ENCODE results near the gene ORAI2. TPM values are rescaled to one million over a fixed set of nuclear protein-coding genes. Genes with fewer than 3 reads are reported as not detected.
"Not testable (repeated sequence)": the region's sequence is repeated elsewhere in the genome, so short reads cannot be mapped to it uniquely, and the experiment has no call there.

The ORAI2 gene
- total RNA-seq, 1 donor, result 40.6 TPM

DNA sequence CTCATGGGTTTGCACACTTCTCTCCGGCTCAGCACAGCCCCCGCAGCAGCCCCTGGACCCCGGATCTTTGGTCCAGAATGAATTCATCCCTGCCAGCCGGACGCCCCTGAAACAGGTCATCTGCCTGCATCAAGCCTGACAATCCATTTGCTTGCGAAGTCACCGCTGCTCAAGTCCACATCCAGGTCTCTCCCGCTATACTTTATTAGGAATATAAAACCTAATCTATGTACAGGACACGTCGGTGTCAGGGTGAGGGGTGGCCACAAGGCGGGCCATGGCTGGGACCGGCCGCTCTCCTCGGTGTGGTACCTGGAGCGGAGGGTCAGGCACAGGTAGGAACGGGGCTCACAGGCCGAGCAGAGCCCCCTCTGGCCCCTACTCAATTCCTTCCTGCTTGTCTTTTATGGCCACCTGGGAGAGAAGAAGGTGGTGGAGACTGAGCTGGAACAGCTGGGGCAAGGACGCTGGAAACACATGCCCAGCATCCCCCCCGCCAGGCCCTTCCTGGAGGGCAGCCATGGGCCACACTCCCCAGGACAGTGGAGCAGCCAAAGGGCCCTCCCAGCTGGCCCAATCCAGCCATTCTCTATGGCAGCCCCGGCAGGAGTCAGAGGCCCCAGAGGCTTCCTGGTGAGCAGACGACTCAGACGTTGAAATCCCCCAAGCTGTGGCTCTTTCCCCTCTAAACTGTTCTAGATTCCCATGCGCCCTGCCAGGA, 40.1 kb downstream of the ORAI2 start:
- H3K4me3 ChIP-seq (ENCODE audit: low read depth, low read length), result no peak overlapping the region
- DNase-seq (ENCODE audit: low read depth), result no peak
- TF ChIP-seq, protein P1, sequence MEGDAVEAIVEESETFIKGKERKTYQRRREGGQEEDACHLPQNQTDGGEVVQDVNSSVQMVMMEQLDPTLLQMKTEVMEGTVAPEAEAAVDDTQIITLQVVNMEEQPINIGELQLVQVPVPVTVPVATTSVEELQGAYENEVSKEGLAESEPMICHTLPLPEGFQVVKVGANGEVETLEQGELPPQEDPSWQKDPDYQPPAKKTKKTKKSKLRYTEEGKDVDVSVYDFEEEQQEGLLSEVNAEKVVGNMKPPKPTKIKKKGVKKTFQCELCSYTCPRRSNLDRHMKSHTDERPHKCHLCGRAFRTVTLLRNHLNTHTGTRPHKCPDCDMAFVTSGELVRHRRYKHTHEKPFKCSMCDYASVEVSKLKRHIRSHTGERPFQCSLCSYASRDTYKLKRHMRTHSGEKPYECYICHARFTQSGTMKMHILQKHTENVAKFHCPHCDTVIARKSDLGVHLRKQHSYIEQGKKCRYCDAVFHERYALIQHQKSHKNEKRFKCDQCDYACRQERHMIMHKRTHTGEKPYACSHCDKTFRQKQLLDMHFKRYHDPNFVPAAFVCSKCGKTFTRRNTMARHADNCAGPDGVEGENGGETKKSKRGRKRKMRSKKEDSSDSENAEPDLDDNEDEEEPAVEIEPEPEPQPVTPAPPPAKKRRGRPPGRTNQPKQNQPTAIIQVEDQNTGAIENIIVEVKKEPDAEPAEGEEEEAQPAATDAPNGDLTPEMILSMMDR (IDR thresholded peaks at IDR 0.05; ENCODE audit: insufficient read depth, low read depth, low read length), result no peak

DNA sequence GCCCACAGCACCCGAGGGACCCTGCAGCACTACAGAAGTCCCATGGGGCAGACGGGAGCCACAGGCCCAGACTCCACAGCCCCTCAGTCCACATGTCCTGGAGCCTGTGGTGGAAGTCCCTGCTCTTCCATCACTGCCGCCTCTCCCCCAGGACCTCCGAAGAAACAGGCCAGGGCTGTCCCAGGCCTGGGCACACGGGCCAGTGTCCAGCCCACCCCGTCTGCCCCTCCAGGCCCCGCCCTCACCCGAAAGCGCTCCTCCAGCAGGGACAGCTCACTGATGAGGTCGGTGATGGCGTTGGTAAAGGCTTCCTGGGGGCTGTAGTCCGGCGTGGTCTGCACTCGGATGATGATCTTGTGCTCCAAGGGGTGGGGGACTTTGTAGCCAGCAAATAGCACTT, 40.7 kb downstream of the ORAI2 start:
- H3K4me3 ChIP-seq (ENCODE audit: low read depth, low read length); DNase-seq (ENCODE audit: low read depth): not testable (repeated sequence)

DNA sequence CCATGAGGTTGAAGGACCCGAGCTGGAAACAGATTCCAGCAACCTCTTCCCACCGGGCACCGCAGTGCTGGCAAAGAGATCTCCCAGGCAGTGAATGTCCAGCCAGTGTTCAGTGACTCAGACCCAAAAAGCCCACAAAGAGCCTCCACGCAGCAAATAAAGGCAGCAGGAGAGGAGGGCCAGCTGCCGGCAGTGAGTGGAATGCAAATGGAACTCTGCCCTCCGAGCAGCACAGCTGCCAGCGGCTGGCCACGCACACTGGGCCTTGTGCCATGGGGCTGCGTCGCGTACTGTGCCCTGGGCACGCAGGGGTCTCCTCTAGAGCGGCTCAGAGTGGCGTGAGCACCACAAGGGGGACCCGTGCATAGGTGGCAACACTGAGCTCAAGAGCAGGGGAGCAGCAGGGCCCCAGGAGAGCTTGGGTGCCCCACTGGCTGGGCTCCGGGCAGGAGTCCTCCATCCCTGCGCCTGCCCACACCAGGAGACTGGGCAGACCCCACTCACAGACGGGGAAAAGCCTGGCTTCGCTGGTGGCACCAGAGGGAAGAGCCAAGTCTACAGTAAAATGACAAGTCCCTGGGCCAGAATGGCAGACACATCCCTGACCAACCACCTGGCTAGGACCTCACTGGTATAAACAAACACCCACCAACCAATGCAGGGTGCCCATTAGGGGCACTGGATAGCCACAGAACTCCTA, 41.5 kb downstream of the ORAI2 start:
- not testable (repeated sequence) for DNase-seq (ENCODE audit: low read depth); H3K4me3 ChIP-seq (ENCODE audit: low read depth, low read length)

DNA sequence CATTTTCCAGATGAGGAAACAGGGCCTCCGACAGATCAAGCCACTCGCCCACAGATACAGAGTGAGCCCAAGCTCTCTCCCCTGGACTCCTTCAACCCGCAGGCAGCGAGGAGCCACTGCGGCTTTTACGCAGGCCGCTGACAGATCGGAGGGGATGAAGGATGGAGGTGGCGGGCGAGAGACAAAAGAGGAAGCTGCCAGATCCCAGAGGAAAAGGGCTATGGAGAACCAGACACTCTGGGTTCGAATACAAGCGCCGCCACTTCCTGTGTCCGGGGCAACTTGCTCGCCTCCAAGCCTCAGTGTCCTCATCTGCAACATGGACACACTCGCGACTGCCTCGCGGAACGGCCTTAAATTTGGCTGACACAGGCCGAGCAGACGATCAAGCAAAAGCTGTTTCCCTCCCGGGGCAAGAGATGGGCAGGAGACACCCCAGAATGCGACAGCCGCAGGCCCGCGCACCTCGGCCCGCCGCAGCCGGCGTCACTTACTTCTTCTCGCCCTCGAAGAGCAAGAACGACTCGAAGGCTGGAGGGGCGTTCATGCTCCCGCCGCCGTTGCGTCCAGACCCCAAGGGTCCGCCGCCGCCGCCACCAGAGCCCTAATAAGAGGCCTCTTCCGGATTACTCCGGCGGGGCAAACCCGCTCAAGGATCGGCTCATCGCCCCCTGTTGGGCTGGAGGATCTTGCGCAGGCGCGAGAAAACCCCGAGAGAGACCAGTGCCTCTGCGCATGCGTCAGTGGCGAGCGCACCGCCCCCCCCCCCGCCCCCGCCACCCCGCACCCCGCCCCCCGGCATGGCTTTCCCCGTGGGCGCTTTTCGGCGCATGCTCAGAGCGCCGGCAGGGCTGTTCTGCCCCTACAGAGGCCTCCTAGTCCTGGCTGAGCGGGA, 45.2 kb downstream of the ORAI2 start, which contains the start of gene POLR2J:
Gene POLR2J, minus strand, starts transcription at position 609 of the 895 bp plus-strand sequence. Its CDS starts 62 bp downstream, at position 547.
- TF ChIP-seq, protein P1 (IDR thresholded peaks at IDR 0.05; ENCODE audit: insufficient read depth, low read depth, low read length), result peak; percentile 43
- H3K4me3 ChIP-seq (ENCODE audit: low read depth, low read length), result peak within 1 kb of the TSS; percentile 60
- peak; percentile 88 for DNase-seq (ENCODE audit: low read depth)

DNA sequence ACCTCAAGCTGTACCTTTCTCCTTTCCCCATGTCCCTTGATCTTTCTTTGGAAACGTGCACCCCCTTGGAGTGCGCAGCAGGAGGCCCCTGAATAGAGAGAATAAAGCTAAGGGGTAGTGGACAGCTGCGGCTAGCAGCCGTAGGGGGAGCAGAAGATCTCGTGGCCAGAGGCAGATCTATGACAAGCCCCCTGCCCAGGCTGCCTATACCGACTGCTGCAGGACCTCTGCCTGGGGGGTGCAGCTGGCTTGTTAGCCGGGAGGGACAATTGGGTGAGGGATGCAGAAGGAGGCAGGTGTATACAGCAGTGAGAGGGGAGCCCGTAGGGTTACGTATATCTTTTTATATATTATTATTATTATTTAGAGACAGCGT, 45.8 kb downstream of the ORAI2 start:
- not testable (repeated sequence) for H3K4me3 ChIP-seq (ENCODE audit: low read depth, low read length); DNase-seq (ENCODE audit: low read depth)

DNA sequence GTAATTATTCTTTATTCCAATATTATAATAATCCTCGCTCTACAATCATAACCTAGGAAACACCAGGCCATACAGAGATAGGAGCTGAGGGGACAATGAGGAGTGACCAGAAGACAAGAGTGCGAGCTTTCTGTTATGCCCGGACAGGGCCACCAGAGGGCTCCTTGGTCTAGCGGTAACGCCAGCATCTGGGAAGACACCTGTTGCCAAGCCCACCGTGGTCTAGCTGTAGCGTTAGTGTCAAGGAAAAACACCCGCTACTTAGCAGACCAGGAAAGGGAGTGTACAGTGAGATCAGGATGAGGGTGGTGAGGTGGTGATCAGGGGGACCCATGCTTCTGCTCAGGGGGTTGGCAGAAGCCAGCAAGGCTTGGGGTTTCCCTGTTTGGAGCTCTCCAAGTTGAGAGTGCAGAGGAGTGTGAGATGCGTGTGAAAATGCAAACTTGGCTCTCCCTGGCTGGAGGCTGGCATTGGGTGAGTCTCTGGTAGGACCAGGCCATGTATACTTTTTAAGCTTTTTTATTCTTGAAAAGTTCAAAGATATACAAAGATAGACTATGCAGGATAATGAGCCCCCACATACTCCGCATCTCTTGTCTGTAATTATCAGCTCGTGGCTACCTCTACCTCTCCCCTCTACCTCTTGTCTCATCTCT, 46.7 kb downstream of the ORAI2 start:
- TF ChIP-seq, protein P1 (IDR thresholded peaks at IDR 0.05; ENCODE audit: insufficient read depth, low read depth, low read length), result peak; percentile 36
- DNase-seq (ENCODE audit: low read depth); H3K4me3 ChIP-seq (ENCODE audit: low read depth, low read length): not testable (repeated sequence)

DNA sequence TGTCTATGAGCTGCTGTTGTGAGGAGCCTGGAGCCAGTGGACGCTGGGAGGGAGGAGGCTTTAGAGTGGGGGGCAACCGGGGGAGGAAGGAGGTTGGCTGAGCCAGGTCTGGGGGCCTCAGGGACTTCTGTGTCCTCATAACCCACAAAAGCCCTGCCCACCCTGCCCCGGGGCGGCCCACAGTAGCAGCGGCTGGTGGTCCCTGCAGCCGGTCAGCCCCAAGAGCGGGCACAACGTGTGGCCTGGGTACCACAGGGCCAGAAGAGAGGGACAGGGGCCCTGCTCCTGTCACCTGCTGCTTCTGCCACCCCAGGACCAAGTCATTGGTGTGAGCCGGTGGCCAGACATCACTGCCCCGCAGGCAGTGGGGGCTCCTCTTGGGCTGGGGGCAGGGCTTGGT, 48.6 kb downstream of the ORAI2 start:
- H3K4me3 ChIP-seq (ENCODE audit: low read depth, low read length); DNase-seq (ENCODE audit: low read depth): not testable (repeated sequence)

DNA sequence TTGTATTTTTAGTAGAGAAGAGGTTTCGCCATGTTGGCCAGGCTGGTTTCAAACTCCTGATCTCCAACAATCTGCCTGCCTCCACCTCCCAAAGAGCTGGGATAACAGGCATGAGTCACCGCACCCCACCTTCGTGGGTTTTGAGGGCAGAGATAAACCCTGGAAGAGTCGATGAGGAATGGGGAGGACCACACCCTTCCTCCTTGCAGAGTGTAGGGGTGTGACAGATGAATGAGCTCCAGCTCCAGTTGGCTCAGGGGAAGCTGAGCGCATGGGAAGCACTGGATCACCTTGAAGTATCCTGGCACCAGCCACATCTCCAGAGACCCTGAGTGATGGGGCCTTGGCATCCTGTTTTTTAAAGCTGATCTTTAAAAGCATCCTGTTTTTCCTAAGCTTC, 50.9 kb downstream of the ORAI2 start:
- DNase-seq (ENCODE audit: low read depth); H3K4me3 ChIP-seq (ENCODE audit: low read depth, low read length): not testable (repeated sequence)

DNA sequence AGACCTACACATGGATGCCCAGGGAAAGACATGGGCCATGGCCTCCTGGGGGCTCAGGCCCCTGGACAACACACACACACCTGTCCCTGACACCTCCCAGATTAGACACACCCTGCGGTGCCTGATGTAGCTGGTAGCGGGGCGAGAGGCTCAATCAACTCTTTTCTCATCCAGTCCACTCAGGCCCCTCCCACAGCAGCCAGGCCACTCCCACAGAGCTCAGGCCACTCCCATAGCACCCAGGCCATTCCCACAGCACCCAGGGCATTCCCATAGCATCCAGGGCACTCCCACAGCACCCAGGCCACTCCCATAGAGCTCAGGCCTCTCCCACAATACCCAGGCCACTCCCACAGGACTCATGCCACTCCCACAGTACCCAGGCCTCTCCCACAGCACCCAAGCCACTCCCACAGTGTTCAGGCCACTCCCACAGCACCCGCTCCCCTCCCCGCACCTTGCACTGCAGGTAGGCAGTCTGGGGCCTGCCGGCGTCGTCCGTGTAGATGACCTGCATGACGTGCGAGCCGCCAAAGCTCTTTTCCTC, 57.2 kb downstream of the ORAI2 start:
- H3K4me3 ChIP-seq (ENCODE audit: low read depth, low read length); DNase-seq (ENCODE audit: low read depth): not testable (repeated sequence)

DNA sequence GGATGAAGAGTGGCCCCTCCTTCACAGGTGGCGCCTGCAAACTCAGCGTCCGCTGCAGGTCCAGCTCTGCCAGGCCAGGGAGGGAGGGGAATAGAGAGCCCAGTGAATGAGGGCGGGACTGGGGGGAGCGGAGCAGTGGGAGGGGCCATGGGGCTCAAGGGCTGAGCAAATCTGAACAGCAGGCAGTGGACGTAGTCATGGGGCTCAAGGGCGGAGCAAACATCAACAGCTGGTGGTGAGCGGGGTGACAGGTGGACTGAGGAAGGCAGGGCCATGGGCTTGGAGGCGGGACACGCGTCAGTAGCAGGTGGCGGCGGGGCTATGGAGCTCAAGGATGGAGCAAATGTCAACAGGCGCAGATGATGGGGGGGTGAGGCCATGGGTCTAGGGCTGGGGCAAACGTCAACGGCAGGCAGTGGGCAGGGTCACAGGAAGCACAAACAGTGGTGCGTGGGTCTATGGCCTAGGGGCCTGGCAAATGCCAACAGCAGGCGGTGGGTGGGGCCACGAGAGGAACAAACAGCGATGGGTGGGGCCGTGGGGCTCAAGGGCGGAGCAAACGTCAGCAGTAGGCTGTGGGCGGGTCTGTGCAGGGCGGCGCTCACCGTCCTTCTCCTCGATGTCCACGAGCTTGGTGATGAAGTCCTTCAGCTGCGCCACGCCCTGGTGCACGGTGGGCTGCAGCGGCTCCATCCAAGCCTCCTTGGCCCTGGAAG, 60.0 kb downstream of the ORAI2 start:
- H3K4me3 ChIP-seq (ENCODE audit: low read depth, low read length); DNase-seq (ENCODE audit: low read depth): not testable (repeated sequence)

DNA sequence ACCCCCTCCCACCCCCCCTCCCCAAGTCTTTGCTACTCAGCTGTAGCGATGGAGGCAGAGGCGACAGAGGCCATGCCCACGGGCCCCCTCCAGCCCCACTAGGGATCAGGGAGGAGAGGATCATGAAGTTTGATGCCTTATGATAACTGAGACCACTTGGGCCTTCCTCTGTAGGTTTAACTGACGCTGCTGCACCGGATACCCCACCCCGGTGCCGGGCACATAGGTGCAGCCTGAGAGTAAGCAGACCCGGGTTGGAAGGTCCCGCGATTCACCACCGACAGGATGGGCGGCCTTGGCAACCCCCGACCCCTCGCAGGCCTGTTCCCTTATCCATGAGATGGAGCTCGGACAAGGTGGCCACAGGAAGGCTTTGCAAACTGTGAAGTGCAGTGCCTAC, 60.7 kb downstream of the ORAI2 start:
- DNase-seq (ENCODE audit: low read depth); H3K4me3 ChIP-seq (ENCODE audit: low read depth, low read length): not testable (repeated sequence)

DNA sequence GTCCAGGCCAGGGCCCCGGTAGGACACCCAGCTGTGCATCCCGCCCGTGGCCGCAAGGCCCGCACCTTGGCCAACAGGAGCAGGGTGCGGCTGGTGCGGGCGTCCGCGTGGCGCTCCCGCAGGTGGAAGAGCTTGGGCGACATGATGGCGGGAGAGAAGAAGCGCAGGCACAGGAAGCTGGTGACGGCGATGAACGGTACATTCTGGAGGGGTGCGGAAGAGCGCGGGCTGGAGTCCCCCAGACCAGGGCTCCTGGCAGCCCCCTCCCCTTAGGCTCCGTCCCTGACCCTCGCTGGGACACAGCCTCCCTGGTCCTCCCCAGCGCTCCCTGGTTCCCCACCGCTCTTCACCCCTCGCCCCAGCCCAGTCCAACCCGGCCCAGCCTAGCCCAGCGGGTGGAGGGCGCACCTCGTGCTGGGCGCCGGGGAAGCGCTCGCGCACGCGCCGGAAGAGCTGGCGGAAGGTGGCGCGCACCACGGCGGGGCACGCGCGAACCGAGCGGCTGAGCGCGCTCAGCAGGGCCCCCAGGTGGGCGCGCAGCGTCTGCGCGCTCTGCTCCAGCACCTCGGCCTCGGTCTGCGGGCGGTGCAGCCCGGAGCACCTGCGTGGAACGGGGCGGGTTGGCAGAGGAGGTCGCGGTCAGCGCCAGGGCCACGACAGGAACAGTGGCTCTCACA, 61.2 kb downstream of the ORAI2 start:
- DNase-seq (ENCODE audit: low read depth); H3K4me3 ChIP-seq (ENCODE audit: low read depth, low read length): not testable (repeated sequence)

DNA sequence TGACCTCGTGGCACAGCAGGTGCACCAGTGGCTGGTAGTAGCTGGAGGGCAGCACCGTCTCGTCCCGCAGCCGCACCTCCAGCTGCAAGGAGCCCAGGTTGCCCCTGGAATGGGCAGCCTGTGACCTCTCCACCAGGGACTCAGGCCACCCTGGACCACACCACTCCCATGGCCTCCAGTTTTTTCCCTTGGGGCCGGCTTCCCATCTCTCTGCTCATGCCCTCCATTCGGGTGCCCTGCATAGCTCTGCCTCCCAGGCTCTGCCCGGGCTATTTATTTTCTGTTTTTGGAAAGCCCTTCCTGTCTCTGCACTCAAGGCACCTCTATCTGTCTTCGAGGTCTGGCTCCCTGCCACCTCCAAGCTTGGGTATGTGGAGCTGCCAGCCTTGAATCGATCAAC, 63.5 kb downstream of the ORAI2 start:
- H3K4me3 ChIP-seq (ENCODE audit: low read depth, low read length), result not testable (repeated sequence)

More for the DNA sequence above, 63.5 kb downstream of the ORAI2 start:
- not testable (repeated sequence) for DNase-seq (ENCODE audit: low read depth)
